WERI-Rb-1 (cell line): ENCODE measurements around the gene NPIPB6.
A peak's percentile ranks its signal among the peaks of the same experiment; 100 is the strongest.
"Not testable (repeated sequence)": the region's sequence is repeated elsewhere in the genome, so short reads cannot be mapped to it uniquely, and the experiment has no call there.

Source experiments
- DNase-seq: peaks from one replicate; pipeline ENCODE4 v3.0.0-alpha.2; 2020
- H3K27ac ChIP-seq: fragments of 250-450 bp; sonication (Bioruptor Pico); 2 replicates; pipeline ENCODE4 v1.5.1; 2020; ENCODE audit warnings: mild to moderate bottlenecking, moderate library complexity
- H3K27me3 ChIP-seq: fragments of 250-450 bp; sonication (Bioruptor Pico); 2 replicates; pipeline ENCODE4 v1.5.1; 2021; ENCODE audit warnings: mild to moderate bottlenecking, low read depth, moderate library complexity; ENCODE audit not compliant: insufficient read depth, severe bottlenecking
- H3K36me3 ChIP-seq: fragments of 250-450 bp; sonication (Bioruptor Pico); 2 replicates; pipeline ENCODE4 v1.5.1; 2020; ENCODE audit warnings: mild to moderate bottlenecking, moderate library complexity
- H3K4me3 ChIP-seq: 2 replicates; pipeline ENCODE4 v1.5.1; 2011; ENCODE audit warnings: low read depth, mild to moderate bottlenecking, control low read depth, low read length
- H3K9me3 ChIP-seq: fragments of 250-450 bp; sonication (Bioruptor Pico); 2 replicates; pipeline ENCODE4 v1.5.1; 2021; ENCODE audit warnings: mild to moderate bottlenecking, moderate library complexity; ENCODE audit not compliant: severe bottlenecking

Gene NPIPB6

DNA sequence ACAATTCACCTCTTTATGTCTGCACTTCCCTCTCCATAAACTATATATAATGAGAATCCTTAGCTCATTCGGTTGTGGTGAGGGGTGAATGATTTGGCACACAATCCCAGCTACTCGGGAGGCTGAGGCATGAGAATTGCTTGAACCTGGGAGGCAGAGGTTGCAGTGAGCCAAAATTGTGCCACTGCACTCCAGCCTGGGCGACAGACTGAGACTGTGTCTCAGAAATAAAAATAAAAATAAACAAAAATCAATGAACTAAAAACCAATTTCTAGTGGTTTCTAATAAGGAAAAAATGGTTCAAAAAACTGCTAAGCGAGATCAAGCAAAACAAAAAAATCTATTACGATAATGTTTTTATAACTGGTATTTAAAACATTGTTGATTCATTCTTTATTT, at the start of gene NPIPB6:
Gene NPIPB6 (minus strand): TSS at position 101 of the 400 bp plus-strand sequence. CDS start 686 bp downstream, outside the sequence.
- not testable (repeated sequence) for DNase-seq, H3K27me3 ChIP-seq, H3K4me3 ChIP-seq, H3K9me3 ChIP-seq, H3K36me3 ChIP-seq, H3K27ac ChIP-seq

DNA sequence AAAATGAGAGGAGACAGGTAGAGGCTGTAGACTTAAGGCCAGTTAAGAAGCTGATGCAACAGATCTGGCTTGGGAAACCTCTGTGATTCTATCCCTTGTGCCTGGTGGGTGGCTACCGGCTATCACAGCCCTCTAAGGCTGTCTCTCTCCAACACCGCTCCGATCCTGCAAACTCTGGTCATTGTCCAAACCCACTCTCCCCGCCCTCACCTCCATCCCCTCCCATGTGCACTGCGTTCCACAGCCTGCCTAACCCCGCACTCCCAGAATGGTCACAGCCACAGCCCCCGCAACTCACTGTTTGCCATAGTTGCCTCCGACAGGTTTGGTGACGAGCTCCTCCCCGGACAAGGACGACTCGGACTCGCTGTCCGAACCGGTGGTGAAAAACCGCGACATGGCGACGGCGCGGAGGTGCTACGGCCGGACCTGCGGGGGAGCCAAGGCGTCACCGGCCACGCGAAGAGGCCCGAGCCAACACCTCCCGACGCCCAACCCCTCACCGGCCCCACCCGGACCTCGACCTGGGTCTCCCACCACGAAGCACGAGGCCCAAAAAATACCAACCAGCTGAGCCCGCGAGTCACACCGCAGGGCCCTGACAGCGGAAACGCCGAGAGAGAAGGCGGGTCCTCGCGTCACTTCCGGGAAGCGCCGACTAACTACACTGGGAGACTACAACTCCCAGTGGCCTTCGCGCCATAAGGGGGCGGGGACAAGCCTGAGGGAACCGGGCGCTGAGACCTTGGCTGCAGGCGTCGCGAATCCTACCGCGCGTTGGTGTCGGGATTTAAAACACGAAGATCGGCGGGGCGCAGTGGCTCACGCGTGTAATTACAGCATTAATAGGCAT, 40.1 kb upstream of the NPIPB6 start, which contains the start of gene EIF3CL:
Gene EIF3CL (minus strand): TSS at position 622 of the 853 bp plus-strand sequence. CDS start 223 bp downstream, at position 399.
- peak within 1 kb of the TSS; percentile 33 for H3K4me3 ChIP-seq
- H3K27me3 ChIP-seq, H3K9me3 ChIP-seq, H3K27ac ChIP-seq, DNase-seq, H3K36me3 ChIP-seq: not testable (repeated sequence)

DNA sequence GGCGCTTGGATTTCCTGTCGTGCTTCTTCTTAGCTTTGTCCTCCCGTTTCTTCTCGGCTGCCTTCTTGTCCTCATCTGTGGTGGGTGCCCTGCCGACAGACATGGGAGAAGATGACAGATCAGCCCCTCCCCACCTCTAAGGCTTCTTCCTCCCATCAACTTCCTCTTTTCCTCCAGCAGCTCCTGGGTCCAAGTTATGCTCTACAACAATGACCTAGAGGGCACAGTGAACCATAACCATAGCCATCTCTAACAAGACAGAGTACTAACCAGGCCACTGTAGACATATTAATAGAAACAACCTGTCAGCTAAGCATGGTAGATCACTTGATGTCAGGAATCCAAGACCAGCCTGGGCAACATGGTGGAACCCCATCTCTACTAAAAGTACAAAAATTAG, 28.7 kb upstream of the NPIPB6 start:
- not testable (repeated sequence) for H3K9me3 ChIP-seq, H3K36me3 ChIP-seq, H3K27ac ChIP-seq, H3K27me3 ChIP-seq, DNase-seq, H3K4me3 ChIP-seq

DNA sequence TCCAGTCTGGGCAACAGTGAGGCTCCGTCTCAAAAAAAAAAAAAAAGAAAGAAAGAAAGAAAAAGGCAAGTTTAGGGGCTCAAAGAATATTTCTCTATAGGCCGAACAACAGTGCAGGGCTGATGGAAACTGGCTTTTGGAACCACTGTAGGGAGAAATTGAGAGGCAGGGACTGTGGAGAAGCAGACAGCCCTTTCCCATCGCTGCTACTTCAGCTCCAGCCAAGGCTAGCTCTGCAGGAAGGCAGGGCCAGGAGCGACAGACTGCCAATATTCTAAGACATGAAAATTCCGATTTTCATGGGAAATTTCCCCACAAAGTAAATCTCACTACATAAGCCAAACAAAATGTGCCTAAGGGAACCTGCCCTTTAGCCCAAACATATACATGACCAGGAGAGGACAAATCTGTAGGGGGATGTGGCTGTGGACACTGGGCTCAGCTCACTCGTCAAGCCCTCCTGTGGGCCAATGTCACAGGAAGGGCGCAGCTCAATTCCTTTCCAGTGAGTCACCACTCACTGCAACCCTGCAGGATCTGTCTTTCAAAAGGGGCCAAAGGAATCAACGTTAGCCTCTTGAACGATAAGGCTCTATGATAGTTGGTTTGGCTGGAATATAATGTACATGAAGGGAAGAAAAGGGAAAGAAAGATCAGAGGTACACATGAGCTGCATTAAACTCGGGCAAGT, 19.0 kb upstream of the NPIPB6 start:
- not testable (repeated sequence) for H3K27me3 ChIP-seq, DNase-seq, H3K4me3 ChIP-seq, H3K27ac ChIP-seq, H3K36me3 ChIP-seq, H3K9me3 ChIP-seq

DNA sequence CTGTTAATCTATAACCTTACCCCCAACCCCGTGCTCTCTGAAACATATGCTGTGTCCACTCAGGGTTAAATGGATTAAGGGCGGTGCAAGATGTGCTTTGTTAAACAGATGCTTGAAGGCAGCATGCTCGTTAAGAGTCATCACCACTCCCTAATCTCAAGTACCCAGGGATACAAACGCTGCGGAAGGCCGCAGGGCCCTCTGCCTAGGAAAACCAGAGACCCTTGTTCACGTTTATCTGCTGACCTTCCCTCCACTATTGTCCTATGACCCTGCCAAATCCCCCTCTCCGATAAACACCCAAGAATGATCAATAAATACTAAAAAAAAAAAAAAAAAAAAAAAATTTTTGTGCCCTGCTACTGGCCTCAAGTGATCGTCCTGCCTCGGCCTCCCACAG, 14.5 kb upstream of the NPIPB6 start:
- not testable (repeated sequence) for H3K9me3 ChIP-seq, DNase-seq, H3K27me3 ChIP-seq, H3K4me3 ChIP-seq, H3K27ac ChIP-seq, H3K36me3 ChIP-seq

DNA sequence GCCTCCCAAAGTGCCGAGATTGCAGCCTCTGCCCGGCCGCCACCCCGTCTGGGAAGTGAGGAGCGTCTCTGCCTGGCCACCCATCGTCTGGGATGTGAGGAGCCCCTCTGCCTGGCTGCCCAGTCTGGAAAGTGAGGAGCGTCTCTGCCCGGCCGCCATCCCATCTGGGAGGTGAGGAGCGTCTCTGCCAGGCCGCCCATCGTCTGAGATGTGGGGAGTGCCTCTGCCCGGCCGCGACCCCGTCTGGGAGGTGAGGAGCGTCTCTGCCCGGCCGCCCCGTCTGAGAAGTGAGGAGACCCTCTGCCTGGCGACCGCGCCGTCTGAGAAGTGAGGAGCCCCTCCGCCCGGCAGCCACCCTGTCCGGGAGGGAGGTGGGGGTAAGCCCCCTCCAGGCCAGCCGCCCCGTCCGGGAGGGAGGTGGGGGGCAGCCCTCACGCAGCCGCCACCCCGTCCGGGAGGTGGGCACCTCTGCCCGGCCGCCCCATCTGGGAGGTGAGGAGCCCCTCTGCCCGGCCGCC, 13.9 kb upstream of the NPIPB6 start:
- H3K27me3 ChIP-seq: not testable (repeated sequence)

DNA sequence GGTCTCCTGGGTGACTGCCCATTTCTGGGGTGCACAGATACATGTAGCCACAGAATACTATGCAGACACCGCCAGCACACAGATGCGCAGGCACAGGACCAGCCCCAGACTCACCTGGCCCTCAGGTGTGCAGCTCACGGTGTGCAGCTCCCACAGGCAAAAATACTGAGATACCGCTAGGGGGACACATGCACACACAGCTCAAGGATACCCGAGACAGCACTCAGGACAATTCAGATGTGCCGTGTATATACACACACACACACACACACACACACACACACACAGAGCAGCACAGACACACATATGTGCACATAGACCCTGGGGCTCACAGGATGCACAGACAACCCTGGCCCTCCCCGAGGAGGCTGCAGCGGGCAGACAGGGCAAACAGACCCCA, 11.8 kb upstream of the NPIPB6 start:
- DNase-seq, H3K4me3 ChIP-seq, H3K36me3 ChIP-seq, H3K27ac ChIP-seq, H3K27me3 ChIP-seq, H3K9me3 ChIP-seq: not testable (repeated sequence)

More for the DNA sequence above, 13.9 kb upstream of the NPIPB6 start:
- H3K27ac ChIP-seq, DNase-seq, H3K4me3 ChIP-seq, H3K36me3 ChIP-seq, H3K9me3 ChIP-seq: not testable (repeated sequence)

DNA sequence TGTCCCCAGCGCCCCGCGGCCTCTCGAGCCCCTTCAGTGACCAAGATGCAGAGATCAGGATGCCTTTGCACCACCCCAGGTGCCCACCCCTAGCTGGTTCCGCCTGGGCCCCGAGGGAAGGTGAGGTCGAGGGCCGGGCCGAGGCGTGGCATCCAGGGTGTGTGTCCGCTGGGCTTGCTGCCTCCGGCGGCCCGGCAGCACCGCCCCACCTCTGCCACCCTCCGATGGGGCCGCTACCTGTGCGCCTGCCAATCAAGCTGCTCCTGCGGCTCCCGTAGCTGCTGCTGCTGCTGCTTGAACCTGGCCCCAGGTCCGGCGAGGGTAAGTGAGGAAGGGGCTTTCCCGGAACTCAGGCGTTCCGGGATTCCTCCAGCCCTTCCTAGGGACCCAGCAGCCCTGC, 11.0 kb upstream of the NPIPB6 start:
- H3K36me3 ChIP-seq, H3K27me3 ChIP-seq, H3K27ac ChIP-seq, DNase-seq, H3K4me3 ChIP-seq, H3K9me3 ChIP-seq: not testable (repeated sequence)

DNA sequence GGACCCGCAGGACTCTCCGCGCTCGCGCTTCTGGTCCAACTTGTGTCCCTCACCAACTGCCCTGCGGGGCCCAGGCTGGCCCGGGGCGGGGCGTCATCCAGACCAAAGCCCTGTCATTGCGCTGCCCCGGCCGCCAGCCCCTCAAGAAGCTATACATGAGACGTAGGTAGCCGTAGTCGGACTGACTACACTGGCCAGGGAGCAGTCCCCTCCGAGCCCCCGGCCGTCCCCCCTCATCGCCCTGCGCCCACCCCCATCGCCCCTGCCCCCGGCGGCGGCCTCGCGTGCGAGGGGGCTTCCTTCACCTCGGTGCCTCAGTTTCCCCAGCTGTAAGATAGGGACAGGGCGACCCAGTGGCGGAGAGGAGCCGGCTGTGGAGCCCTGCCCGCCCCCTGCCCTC, 4.6 kb upstream of the NPIPB6 start:
- not testable (repeated sequence) for DNase-seq, H3K27ac ChIP-seq, H3K27me3 ChIP-seq

DNA sequence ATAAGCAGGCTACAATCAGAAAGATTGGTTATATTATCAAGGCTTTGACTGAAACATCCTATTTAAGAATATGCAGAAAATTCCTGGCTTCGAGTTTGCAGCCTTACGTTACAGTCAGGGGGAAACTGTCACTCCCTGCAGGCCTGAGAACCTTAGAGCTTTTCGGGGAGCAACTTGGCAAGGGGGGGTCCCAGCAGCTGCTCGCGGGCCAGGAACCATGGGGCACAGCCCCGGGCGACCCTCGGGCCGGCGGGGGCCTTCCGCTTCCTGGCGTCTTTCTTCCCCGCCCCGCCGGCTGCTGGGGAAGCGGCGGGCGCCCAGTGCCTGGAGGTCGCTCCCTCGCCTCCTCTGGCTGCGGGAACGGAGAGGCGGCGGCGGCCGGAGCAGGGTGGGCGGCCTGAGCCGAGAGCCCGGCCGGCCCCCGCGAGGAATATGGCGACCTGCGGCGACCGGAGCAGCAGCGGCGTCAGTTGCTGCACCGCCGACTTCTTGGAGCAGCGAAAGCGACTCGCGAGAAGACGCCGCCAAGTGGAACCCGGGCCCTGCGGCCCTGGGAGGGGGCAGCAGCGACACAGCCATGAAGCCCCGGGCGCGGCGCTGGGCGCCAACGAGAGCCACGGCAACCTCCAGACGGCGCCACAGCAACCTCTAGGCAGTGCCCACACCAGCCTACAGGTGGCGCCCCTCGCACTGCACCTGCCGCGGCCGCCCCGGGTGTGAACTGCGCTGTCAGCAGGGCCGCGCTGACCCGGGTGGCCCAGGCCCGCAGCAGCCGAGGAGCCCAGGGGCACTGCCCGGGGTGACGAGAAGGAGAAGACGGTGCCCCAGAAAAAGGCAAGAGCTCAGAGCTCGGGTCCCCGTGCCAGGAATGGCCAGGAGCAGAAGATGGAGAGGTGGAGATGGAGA, 1.2 kb upstream of the NPIPB6 start:
- not testable (repeated sequence) for H3K9me3 ChIP-seq, H3K27me3 ChIP-seq, H3K27ac ChIP-seq, H3K4me3 ChIP-seq, DNase-seq, H3K36me3 ChIP-seq

More for the DNA sequence above, 4.6 kb upstream of the NPIPB6 start:
- H3K9me3 ChIP-seq, H3K4me3 ChIP-seq, H3K36me3 ChIP-seq: not testable (repeated sequence)

DNA sequence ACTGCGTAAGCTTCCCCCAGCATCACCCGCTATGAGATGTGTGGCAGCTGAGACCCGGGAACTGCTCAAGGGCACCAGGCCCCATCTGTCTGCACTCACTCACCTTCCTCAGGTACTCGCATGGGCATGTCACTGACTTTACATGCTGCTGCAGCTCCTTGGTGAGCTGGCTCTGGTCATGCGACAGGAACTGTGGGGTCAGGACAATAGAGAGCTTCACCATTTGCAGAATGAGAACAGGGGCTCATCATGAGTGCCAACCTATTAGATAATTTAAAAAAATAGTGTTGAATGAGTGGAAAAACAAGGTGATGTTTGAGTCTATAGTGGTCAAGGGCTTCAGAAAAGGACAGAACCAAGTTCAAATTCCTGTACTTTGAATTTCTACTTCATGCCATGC, 708 bp downstream of the NPIPB6 start:
- not testable (repeated sequence) for H3K4me3 ChIP-seq, H3K27ac ChIP-seq, H3K36me3 ChIP-seq, H3K9me3 ChIP-seq, DNase-seq, H3K27me3 ChIP-seq

DNA sequence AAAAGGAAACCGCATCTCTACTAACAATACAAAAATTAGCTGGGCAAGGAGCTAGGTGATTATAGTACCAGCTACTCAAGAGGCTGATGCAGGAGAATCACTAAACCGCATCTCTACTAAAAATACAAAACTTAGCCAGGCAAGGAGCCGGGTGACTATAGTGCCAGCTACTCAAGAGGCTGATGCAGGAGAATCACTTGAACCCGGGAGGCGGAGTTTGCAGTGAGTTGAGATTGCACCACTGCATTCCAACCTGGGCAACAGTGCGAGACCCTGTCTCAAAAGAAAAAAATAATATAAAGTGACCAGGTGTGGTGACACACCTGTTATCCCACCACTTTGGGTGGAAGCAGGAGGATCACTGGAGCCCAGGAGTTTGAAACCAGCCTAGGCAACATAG, 25.1 kb downstream of the NPIPB6 start:
- H3K9me3 ChIP-seq, H3K27ac ChIP-seq, H3K36me3 ChIP-seq, H3K27me3 ChIP-seq, DNase-seq, H3K4me3 ChIP-seq: not testable (repeated sequence)

DNA sequence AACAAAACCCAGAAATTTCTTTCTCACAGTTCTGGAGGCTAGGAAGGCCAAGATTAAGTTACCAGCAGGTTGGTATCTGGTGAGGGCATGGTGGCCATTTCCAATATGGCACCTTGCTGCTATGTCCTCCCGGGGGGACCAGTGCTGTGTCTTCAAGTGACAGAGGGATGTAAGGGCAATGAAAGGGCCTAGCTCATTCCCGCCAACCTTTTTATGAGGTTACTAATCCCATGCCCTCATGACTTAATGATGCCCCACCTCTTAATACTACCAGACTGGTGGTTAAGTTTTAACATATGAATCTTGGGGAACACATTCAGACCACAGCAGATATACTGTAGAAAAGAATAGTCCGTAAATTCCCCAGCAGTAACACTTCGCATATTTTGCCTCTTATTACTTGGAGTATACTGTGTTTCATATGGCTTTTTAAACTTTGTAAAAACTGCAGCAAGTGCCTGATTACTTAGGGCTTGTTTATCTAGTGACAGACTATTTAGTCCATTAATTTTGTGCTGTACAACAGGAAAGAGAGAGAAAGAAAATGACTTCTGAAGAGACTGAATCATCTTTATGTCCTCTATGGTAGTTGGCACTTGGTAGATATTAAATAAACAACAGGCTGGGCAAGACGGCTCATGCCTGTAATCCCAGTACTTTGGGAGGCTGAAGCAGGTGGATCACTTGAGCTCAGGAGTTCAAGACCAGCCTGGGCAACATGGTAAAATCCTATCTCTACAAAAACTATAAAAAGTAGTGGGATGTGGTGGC, 26.2 kb downstream of the NPIPB6 start:
- not testable (repeated sequence) for H3K27me3 ChIP-seq, H3K36me3 ChIP-seq, H3K9me3 ChIP-seq, H3K4me3 ChIP-seq, DNase-seq, H3K27ac ChIP-seq
